Measurements from ENCODE around the gene RASSF7. TPM values are rescaled to one million over a fixed set of nuclear protein-coding genes. Genes with fewer than 3 reads are reported as not detected.

The RASSF7 gene
- total RNA-seq, 1 experiment from 2014 or later = 36.2 TPM

DNA sequence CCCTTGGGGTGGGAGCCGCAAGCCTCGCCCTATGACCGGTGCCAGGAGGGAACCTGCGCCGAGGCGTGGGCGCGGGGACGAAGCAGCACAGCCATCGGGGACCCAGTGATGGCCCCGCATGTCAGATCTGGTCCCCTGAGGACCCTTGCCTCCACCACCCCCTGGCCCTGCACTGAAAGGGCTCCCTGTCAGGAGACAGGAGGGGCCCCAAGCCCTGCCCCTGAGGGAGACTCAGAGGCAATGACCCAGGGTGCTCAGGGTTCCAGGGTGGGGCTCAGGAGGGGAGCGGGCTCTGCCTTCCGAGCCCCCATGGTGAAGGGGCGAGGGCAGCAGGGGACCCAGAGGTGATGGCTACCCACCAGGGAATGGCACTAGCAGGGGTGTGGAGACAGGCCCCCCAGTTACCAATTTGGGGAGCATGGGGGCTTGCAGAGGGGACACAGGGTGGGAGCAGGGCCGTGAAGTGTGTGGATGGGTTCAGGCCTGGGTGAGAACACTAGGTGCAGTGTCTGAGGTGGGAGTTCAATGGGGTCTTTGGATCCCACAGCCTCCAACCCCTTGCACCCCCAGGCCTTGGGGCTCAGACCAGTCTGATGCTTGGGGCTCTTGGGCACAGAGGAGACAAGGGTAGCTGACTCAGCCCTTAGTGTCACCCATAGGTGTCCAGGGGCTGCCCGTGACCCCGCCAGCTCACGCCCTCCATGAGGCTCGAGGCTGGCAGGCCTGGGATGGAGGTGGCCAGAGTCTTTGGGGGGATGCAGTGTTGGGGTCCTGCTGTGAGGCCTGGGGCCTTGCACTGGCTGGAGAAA is 22.9 kb upstream of the RASSF7 start:
- ChIA-PET POLR2A (ENCODE audit: unreplicated experiment) (no interaction called here), CTCF (no interaction called here)
- TF ChIP-seq EZH2 (IDR thresholded peaks at IDR 0.05; ENCODE audit: low read depth) = no peak
- TF ChIP-seq, protein P1, sequence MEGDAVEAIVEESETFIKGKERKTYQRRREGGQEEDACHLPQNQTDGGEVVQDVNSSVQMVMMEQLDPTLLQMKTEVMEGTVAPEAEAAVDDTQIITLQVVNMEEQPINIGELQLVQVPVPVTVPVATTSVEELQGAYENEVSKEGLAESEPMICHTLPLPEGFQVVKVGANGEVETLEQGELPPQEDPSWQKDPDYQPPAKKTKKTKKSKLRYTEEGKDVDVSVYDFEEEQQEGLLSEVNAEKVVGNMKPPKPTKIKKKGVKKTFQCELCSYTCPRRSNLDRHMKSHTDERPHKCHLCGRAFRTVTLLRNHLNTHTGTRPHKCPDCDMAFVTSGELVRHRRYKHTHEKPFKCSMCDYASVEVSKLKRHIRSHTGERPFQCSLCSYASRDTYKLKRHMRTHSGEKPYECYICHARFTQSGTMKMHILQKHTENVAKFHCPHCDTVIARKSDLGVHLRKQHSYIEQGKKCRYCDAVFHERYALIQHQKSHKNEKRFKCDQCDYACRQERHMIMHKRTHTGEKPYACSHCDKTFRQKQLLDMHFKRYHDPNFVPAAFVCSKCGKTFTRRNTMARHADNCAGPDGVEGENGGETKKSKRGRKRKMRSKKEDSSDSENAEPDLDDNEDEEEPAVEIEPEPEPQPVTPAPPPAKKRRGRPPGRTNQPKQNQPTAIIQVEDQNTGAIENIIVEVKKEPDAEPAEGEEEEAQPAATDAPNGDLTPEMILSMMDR (conservative IDR thresholded peaks at IDR 0.05) = no peak
- no peaks in the 10 kb centered on the region for H4K20me1 ChIP-seq (ENCODE audit: insufficient read depth)
- H3K4me1 ChIP-seq (replicated peaks; ENCODE audit: insufficient read depth) = no peaks in the 10 kb centered on the region
- H3K9me2 ChIP-seq (ENCODE audit: insufficient read depth) = no peaks in the 10 kb centered on the region
- H3K27ac ChIP-seq = no peak overlapping the region
- H3K36me3 ChIP-seq (ENCODE audit: low read depth) = no peaks in the 10 kb centered on the region
- H3K27me3 ChIP-seq (ENCODE audit: insufficient read depth, low read depth) = no peaks in the 10 kb centered on the region
- peak overlapping the region; percentile 64 for H3K4me3 ChIP-seq
- no TSS peak for BruUV-seq (replicated peaks)
- no peak for DNase-seq
- peak overlapping the region; percentile 48; the same call in 1 of the 2 replicates for H2AFZ ChIP-seq
- H3K4me2 ChIP-seq = peak overlapping the region; percentile 85
- intact Hi-C loops (cut with micrococcal nuclease; ENCODE audit: unreplicated experiment) = loop anchor here (2.0 kb wide), 1 partner anchor 31 kb away; the partner anchor contains the start of gene RNH1
- peaks cover 8% of the 10 kb centered on the region for H3F3A ChIP-seq (ENCODE audit: insufficient read depth, low read depth)
- H3K9me3 ChIP-seq (ENCODE audit: insufficient read depth, low read depth) = no peaks in the 10 kb centered on the region
- 0 out of 2 replicates have a peak, but pooled peaks cover 3% of the 10 kb centered on the region for H3K79me2 ChIP-seq (ENCODE audit: low read depth)

DNA sequence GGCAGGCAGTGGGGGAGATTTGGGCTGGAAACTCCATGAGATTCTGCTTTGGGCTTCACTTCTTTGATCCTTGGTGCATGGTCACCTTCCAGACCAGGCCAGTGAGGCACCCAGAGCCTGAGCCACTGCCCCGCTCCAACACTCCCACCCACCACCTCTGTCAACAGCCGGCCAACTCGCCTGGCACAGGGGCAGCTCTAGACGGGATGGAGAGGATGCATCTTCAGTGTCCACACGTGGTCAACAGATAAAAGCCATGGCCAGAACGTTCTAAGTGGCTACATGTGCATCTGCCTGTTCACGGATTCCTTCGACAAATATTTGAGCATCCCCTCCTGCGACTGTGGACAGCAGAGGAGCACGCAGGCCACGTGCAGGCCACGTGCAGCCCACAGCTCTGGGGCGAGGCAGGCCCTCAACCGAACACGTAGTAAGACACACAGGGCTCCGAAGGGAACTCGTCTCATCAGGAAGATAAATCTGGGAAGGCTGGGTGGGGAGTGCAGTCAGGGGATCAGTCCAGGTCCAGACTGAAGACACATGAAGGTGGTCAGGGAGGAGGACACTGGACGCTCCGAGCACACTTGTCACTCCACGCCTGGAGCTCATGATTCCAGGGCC is 22.2 kb upstream of the RASSF7 start:
- Histone ChIP-seq H3K4me1 (replicated peaks; ENCODE audit: insufficient read depth) (no peaks in the 10 kb centered on the region), H3K9me3 (ENCODE audit: insufficient read depth, low read depth) (no peaks in the 10 kb centered on the region), H3K4me3 (no peak overlapping the region), H3K9me2 (ENCODE audit: insufficient read depth) (no peaks in the 10 kb centered on the region), H3K36me3 (ENCODE audit: low read depth) (no peaks in the 10 kb centered on the region), H3K27ac (no peak overlapping the region), H3K4me2 (peak overlapping the region; percentile 85; the same call in 1 of the 2 replicates), H3K27me3 (ENCODE audit: insufficient read depth, low read depth) (no peaks in the 10 kb centered on the region), H3K79me2 (ENCODE audit: low read depth) (0 out of 2 replicates have a peak, but pooled peaks cover 3% of the 10 kb centered on the region), H4K20me1 (ENCODE audit: insufficient read depth) (no peaks in the 10 kb centered on the region), H3F3A (ENCODE audit: insufficient read depth, low read depth) (peaks cover 8% of the 10 kb centered on the region), H2AFZ (no peak overlapping the region)
- BruUV-seq (replicated peaks) = no TSS peak
- intact Hi-C loops (cut with micrococcal nuclease; ENCODE audit: unreplicated experiment) = no loop called here
- DNase-seq = no peak
- TF ChIP-seq EZH2 (IDR thresholded peaks at IDR 0.05; ENCODE audit: low read depth) = no peak
- TF ChIP-seq, protein P1 (conservative IDR thresholded peaks at IDR 0.05) = no peak
- ChIA-PET POLR2A (ENCODE audit: unreplicated experiment) (no interaction called here), CTCF (no interaction called here)

DNA sequence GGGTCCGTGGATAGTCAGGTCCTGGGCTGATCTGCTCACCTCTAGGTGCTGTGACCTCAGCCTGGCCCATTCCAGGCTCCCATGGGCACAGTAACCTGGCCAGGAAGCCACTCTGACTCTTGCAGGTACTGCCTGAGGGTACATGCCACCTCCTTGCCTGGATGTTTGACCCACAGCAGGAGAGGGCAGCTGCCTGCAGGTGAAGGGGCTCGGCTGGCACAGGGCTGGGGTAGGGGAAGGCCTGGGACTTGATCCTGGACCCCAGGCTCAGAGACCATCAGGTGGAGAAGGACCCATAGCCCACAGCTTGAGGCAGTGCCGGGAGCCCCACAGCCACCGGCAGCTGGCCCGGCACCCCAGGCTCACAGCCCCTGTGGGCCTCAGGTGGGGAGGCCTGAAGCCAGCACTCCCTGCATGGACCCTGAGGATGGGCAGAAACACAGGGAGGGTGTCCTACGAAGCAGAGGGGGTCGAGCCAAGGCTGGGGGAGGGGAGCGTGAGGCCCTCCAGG is 20.7 kb upstream of the RASSF7 start:
- H3F3A ChIP-seq (ENCODE audit: insufficient read depth, low read depth) = peaks cover 8% of the 10 kb centered on the region
- H3K79me2 ChIP-seq (ENCODE audit: low read depth) = no peaks in the 10 kb centered on the region
- no peak overlapping the region for H3K4me3 ChIP-seq
- POLR2A ChIA-PET (ENCODE audit: unreplicated experiment) = no interaction called here
- no TSS peak for BruUV-seq (replicated peaks)
- CTCF ChIA-PET = no interaction called here
- no peak overlapping the region for H3K4me2 ChIP-seq
- no peaks in the 10 kb centered on the region for H3K9me2 ChIP-seq (ENCODE audit: insufficient read depth)
- intact Hi-C loops (cut with micrococcal nuclease; ENCODE audit: unreplicated experiment) = no loop called here
- H3K36me3 ChIP-seq (ENCODE audit: low read depth) = no peaks in the 10 kb centered on the region
- H3K27ac ChIP-seq = no peak overlapping the region
- no peaks in the 10 kb centered on the region for H3K9me3 ChIP-seq (ENCODE audit: insufficient read depth, low read depth)
- TF ChIP-seq EZH2 (IDR thresholded peaks at IDR 0.05; ENCODE audit: low read depth) = no peak
- TF ChIP-seq, protein P1 (conservative IDR thresholded peaks at IDR 0.05) = no peak
- no peaks in the 10 kb centered on the region for H3K4me1 ChIP-seq (replicated peaks; ENCODE audit: insufficient read depth)
- no peaks in the 10 kb centered on the region for H4K20me1 ChIP-seq (ENCODE audit: insufficient read depth)
- H2AFZ ChIP-seq = no peak overlapping the region
- DNase-seq = no peak
- H3K27me3 ChIP-seq (ENCODE audit: insufficient read depth, low read depth) = no peaks in the 10 kb centered on the region
